OCI-LY7 (cell line): ENCODE measurements around the gene HS3ST2. TPM values are rescaled to one million over a fixed set of nuclear protein-coding genes. Genes with fewer than 3 reads are reported as not detected.

Source experiments
- BruUV-seq: library from RNA; stranded (reverse); fragments of 400-500 nt; replicated peaks from 2 replicates; lab custom pipeline; 2021; lab: Mats Ljungman, UMichigan
- CTCF ChIA-PET: fragments of 300-600 bp; sonication (Branson Sonifier 250); formaldehyde crosslinking; loops from one replicate; lab custom pipeline; 2022; ENCODE audit warnings: antibody characterized with exemption; ENCODE audit not compliant: unreplicated experiment; lab: Charles Lee
- POLR2A ChIA-PET: fragments of 300-600 bp; sonication (Branson Sonifier 250); formaldehyde crosslinking; loops from one replicate; lab custom pipeline; 2022; ENCODE audit warnings: antibody characterized with exemption; lab: Charles Lee
- DNase-seq: peaks from one replicate; pipeline ENCODE4 v3.0.0-alpha.2; 2015; ENCODE audit warnings: low spot score
- H2AFZ ChIP-seq: fragments of 200-600 bp; sonication (generic), shearing (Covaris generic); 2 replicates; pipeline ENCODE4 v1.6.1; 2014; ENCODE audit warnings: mild to moderate bottlenecking, antibody characterized with exemption, low read length, moderate library complexity
- H3K27ac ChIP-seq: fragments of 200-600 bp; sonication (generic); 2 replicates; pipeline ENCODE4 v1.5.1; 2014; ENCODE audit warnings: mixed run types, low read depth, mild to moderate bottlenecking, moderate library complexity, low read length, inconsistent platforms; ENCODE audit not compliant: poor library complexity, severe bottlenecking
- H3K36me3 ChIP-seq: fragments of 200-600 bp; sonication (generic); 2 replicates; pipeline ENCODE4 v1.6.1; 2014; ENCODE audit warnings: mild to moderate bottlenecking, antibody characterized with exemption, low read length, moderate library complexity, mixed read lengths; ENCODE audit not compliant: insufficient read depth
- H3K4me1 ChIP-seq: fragments of 200-600 bp; sonication (generic); 2 replicates; pipeline ENCODE4 v1.5.1; 2014; ENCODE audit warnings: mild to moderate bottlenecking, low read length; ENCODE audit not compliant: insufficient read depth, poor library complexity, severe bottlenecking
- H3K4me2 ChIP-seq: fragments of 200-600 bp; sonication (generic); 2 replicates; pipeline ENCODE4 v1.6.1; 2014; ENCODE audit warnings: mild to moderate bottlenecking, low read length
- H3K4me3 ChIP-seq: fragments of 200-600 bp; sonication (generic); 2 replicates; pipeline ENCODE4 v1.5.1; 2014; ENCODE audit warnings: mild to moderate bottlenecking, low read depth, low read length; ENCODE audit not compliant: poor library complexity, severe bottlenecking
- H3K79me2 ChIP-seq: fragments of 200-600 bp; sonication (generic); 2 replicates; pipeline ENCODE4 v1.6.1; 2016; ENCODE audit warnings: low read depth, mild to moderate bottlenecking, low read length, moderate library complexity, mixed read lengths; ENCODE audit not compliant: insufficient read depth
- H3K9me2 ChIP-seq: fragments of 200-600 bp; sonication (generic); 2 replicates; pipeline ENCODE4 v1.6.1; 2016; ENCODE audit warnings: mild to moderate bottlenecking, low read length, mixed read lengths; ENCODE audit not compliant: insufficient read depth
- H3K9me3 ChIP-seq: fragments of 200-600 bp; sonication (generic); 2 replicates; pipeline ENCODE4 v1.6.1; 2014; ENCODE audit warnings: mild to moderate bottlenecking, mixed run types, low read length, mixed read lengths
- H4K20me1 ChIP-seq: fragments of 200-600 bp; sonication (generic); 2 replicates; pipeline ENCODE4 v1.6.1; 2014; ENCODE audit warnings: mild to moderate bottlenecking, antibody characterized with exemption, low read length, moderate library complexity, mixed read lengths; ENCODE audit not compliant: insufficient read depth
- EZH2phosphoT487 ChIP-seq: fragments of 200-600 bp; sonication (generic); IDR thresholded peaks from 2 replicates; pipeline ENCODE4 v1.6.1; 2018; ENCODE audit warnings: low read depth, borderline replicate concordance, mild to moderate bottlenecking, mixed run types, antibody characterized with exemption, low read length, moderate library complexity, mixed read lengths
- intact Hi-C: fragments of 100-400 bp; cut with micrococcal nuclease; formaldehyde crosslinking; loops from one replicate; pipeline ENCODE4 v1.10.0; 2022; ENCODE audit not compliant: unreplicated experiment
- total RNA-seq, 2 experiments: library from RNA; depleted of rRNA in 1 of 2; stranded (reverse); fragments of >200 nt in 1 of 2; shearing (Covaris generic) in 1 of 2; gene quantifications; 2 replicates each; pipeline ENCODE4 v1.2.3, GENCODE V29; 2014 to 2022
- TF ChIP-seq, protein P1 (sequence below): fragments of 200-600 bp; sonication (generic); conservative IDR thresholded peaks from 2 replicates; pipeline ENCODE4 v1.5.1; 2014; ENCODE audit warnings: mild to moderate bottlenecking, antibody characterized with exemption, low read length, moderate library complexity, mixed read lengths

The HS3ST2 gene
- total RNA-seq, 2 experiments from 2014 or later: not detected

DNA sequence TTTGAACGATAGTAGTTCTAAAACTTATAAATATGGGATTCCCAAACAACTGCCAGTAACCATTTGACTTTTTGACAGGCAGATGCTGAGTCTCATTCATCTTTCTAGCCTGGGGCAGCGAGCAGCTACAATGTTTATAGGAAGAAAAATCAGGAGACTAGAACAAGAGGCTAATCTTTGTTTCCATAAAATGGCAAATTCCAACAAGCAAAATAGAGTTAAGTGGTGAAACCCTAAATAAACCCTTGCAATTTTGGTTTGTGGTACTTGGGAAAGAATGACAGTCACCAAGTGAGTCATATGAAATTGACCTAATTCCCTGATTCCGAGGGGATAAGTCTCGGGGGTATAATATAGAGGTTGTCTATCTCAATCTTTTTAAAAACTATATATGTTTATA lies 27.3 kb upstream of the HS3ST2 start:
- no peaks in the 10 kb centered on the region for H3K79me2 ChIP-seq
- no peak for DNase-seq
- H4K20me1 ChIP-seq: no peaks in the 10 kb centered on the region
- H3K36me3 ChIP-seq: no peaks in the 10 kb centered on the region
- H2AFZ ChIP-seq: no peak overlapping the region
- intact Hi-C loops: no loop called here
- H3K4me1 ChIP-seq: no peaks in the 10 kb centered on the region
- no peak overlapping the region for H3K4me3 ChIP-seq
- CTCF ChIA-PET: no interaction called here
- no peaks in the 10 kb centered on the region for H3K9me3 ChIP-seq
- no peak overlapping the region for H3K4me2 ChIP-seq
- BruUV-seq: no TSS peak
- H3K9me2 ChIP-seq: no peaks in the 10 kb centered on the region
- no peak for TF ChIP-seq EZH2phosphoT487
- TF ChIP-seq, protein P1, sequence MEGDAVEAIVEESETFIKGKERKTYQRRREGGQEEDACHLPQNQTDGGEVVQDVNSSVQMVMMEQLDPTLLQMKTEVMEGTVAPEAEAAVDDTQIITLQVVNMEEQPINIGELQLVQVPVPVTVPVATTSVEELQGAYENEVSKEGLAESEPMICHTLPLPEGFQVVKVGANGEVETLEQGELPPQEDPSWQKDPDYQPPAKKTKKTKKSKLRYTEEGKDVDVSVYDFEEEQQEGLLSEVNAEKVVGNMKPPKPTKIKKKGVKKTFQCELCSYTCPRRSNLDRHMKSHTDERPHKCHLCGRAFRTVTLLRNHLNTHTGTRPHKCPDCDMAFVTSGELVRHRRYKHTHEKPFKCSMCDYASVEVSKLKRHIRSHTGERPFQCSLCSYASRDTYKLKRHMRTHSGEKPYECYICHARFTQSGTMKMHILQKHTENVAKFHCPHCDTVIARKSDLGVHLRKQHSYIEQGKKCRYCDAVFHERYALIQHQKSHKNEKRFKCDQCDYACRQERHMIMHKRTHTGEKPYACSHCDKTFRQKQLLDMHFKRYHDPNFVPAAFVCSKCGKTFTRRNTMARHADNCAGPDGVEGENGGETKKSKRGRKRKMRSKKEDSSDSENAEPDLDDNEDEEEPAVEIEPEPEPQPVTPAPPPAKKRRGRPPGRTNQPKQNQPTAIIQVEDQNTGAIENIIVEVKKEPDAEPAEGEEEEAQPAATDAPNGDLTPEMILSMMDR: no peak
- no peak overlapping the region for H3K27ac ChIP-seq
- POLR2A ChIA-PET: no interaction called here

- ChIA-PET POLR2A (interaction anchor here (0.6 kb wide), 1 partner anchor 93 kb away, joined by 3 read pairs; no protein-coding TSS in a partner anchor), CTCF (no interaction called here)
- H3K4me2 ChIP-seq: no peak overlapping the region
- no peaks in the 10 kb centered on the region for H3K9me3 ChIP-seq
- H2AFZ ChIP-seq: no peak overlapping the region
- H3K36me3 ChIP-seq: no peaks in the 10 kb centered on the region
- H3K79me2 ChIP-seq: no peaks in the 10 kb centered on the region
- H3K27ac ChIP-seq: no peak overlapping the region
- no peak overlapping the region for H3K4me3 ChIP-seq
- H4K20me1 ChIP-seq: no peaks in the 10 kb centered on the region
- TF ChIP-seq EZH2phosphoT487: no peak
- TF ChIP-seq, protein P1: no peak
- no peak for DNase-seq
- no TSS peak for BruUV-seq
- H3K4me1 ChIP-seq: no peaks in the 10 kb centered on the region
- H3K9me2 ChIP-seq: no peaks in the 10 kb centered on the region
- intact Hi-C loops: no loop called here
Measured at GRCh38 chr16:22787466-22788192, 26.3 kb upstream of the HS3ST2 start.

- intact Hi-C loops: no loop called here
- H2AFZ ChIP-seq: no peak overlapping the region
- H3K9me2 ChIP-seq: no peaks in the 10 kb centered on the region
- POLR2A ChIA-PET: interaction anchor here (0.6 kb wide), 2 partner anchors 68 to 92 kb away, joined by 3 to 4 read pairs; no protein-coding TSS in a partner anchor
- no TSS peak for BruUV-seq
- H3K4me2 ChIP-seq: no peak overlapping the region
- no peak overlapping the region for H3K27ac ChIP-seq
- no peaks in the 10 kb centered on the region for H3K4me1 ChIP-seq
- H3K36me3 ChIP-seq: no peaks in the 10 kb centered on the region
- no peaks in the 10 kb centered on the region for H3K79me2 ChIP-seq
- no peak for TF ChIP-seq EZH2phosphoT487
- TF ChIP-seq, protein P1: no peak
- no peak overlapping the region for H3K4me3 ChIP-seq
- no peak for DNase-seq
- H4K20me1 ChIP-seq: no peaks in the 10 kb centered on the region
- CTCF ChIA-PET: no interaction called here
- no peaks in the 10 kb centered on the region for H3K9me3 ChIP-seq
Measured at GRCh38 chr16:22788193-22788530, 25.8 kb upstream of the HS3ST2 start.
